WTC11 (cell line): Measurements from ENCODE around the gene CLK2. TPM values are rescaled to one million over a fixed set of nuclear protein-coding genes. Genes with fewer than 3 reads are reported as not detected.

Experiments used
- ESRRA ChIP-seq: sonication (generic); formaldehyde crosslinking; IDR thresholded peaks from 2 replicates; pipeline ENCODE4 v1.8.1; 2022; ENCODE audit warnings: mild to moderate bottlenecking, missing genetic modification reagents, borderline replicate concordance
- FOXJ3 ChIP-seq: sonication (generic); formaldehyde crosslinking; IDR thresholded peaks from 2 replicates; pipeline ENCODE4 v1.9.0; 2021; ENCODE audit warnings: missing genetic modification reagents, mild to moderate bottlenecking, borderline replicate concordance
- FOXK1 ChIP-seq: sonication (generic); formaldehyde crosslinking; IDR thresholded peaks from 2 replicates; pipeline ENCODE4 v1.8.0; 2022; ENCODE audit warnings: mild to moderate bottlenecking, moderate library complexity, missing genetic modification reagents
- GABPB1 ChIP-seq: sonication (generic); formaldehyde crosslinking; IDR thresholded peaks from 2 replicates; pipeline ENCODE4 v1.8.1; 2023; ENCODE audit warnings: mild to moderate bottlenecking, missing genetic modification reagents
- NFYB ChIP-seq: sonication (generic); formaldehyde crosslinking; conservative IDR thresholded peaks from 2 replicates; pipeline ENCODE4 v1.8.0; 2022; ENCODE audit warnings: low read depth, missing genetic modification reagents
- NR1H2 ChIP-seq: sonication (generic); formaldehyde crosslinking; IDR thresholded peaks from 2 replicates; pipeline ENCODE4 v1.9.0; 2021; ENCODE audit warnings: mild to moderate bottlenecking, moderate library complexity, missing genetic modification reagents
- NR2C2 ChIP-seq: sonication (generic); formaldehyde crosslinking; IDR thresholded peaks from 2 replicates; pipeline ENCODE4 v1.8.0; 2022; ENCODE audit warnings: mild to moderate bottlenecking, missing genetic modification reagents
- PRRX2 ChIP-seq: fragments of 250-450 bp; sonication (Bioruptor Pico); IDR thresholded peaks from 2 replicates; pipeline ENCODE4 v1.8.0; 2021; ENCODE audit warnings: mild to moderate bottlenecking
- SMAD3 ChIP-seq: sonication (generic); formaldehyde crosslinking; IDR thresholded peaks from 2 replicates; pipeline ENCODE4 v1.8.0; 2022; ENCODE audit warnings: missing genetic modification reagents, mild to moderate bottlenecking, borderline replicate concordance
- SP1 ChIP-seq: sonication (generic); formaldehyde crosslinking; conservative IDR thresholded peaks from 2 replicates; pipeline ENCODE4 v1.8.1; 2022; ENCODE audit warnings: missing genetic modification reagents
- TEAD4 ChIP-seq: sonication (generic); formaldehyde crosslinking; IDR thresholded peaks from 2 replicates; pipeline ENCODE4 v1.8.0; 2022; ENCODE audit warnings: mild to moderate bottlenecking, missing genetic modification reagents
- ZBTB21 ChIP-seq: sonication (generic); formaldehyde crosslinking; IDR thresholded peaks from 2 replicates; pipeline ENCODE4 v1.8.1; 2023; ENCODE audit warnings: mild to moderate bottlenecking, missing genetic modification reagents, borderline replicate concordance
- ZNF416 ChIP-seq: fragments of 250-450 bp; sonication (Bioruptor Pico); IDR thresholded peaks from 2 replicates; pipeline ENCODE4 v1.9.0; 2021; ENCODE audit warnings: mild to moderate bottlenecking, inconsistent platforms
- ZNF423 ChIP-seq: fragments of 250-450 bp; sonication (Bioruptor Pico); IDR thresholded peaks from 2 replicates; pipeline ENCODE4 v2.1.2; 2022; ENCODE audit warnings: mild to moderate bottlenecking, moderate library complexity
- ZNF671 ChIP-seq: fragments of 250-450 bp; sonication (Bioruptor Pico); IDR thresholded peaks from 2 replicates; pipeline ENCODE4 v1.8.0; 2021; ENCODE audit warnings: mild to moderate bottlenecking
- total RNA-seq: library from RNA; stranded (reverse); gene quantifications from 3 replicates; pipeline ENCODE4 v1.2.3, GENCODE V29; 2021
- TF ChIP-seq, protein P1 (sequence below): fragments of 250-450 bp; sonication (Bioruptor Pico); IDR thresholded peaks from 2 replicates; pipeline ENCODE4 v1.9.0; 2021; ENCODE audit warnings: mild to moderate bottlenecking, borderline replicate concordance
- TF ChIP-seq, protein P2 (sequence below): sonication (generic); formaldehyde crosslinking; IDR thresholded peaks from 2 replicates; pipeline ENCODE4 v1.8.1; 2023; ENCODE audit warnings: mild to moderate bottlenecking, missing genetic modification reagents
- TF ChIP-seq, protein P3 (sequence below): sonication (generic); formaldehyde crosslinking; IDR thresholded peaks from 2 replicates; pipeline ENCODE4 v1.8.0; 2023; ENCODE audit warnings: missing genetic modification reagents, mild to moderate bottlenecking, borderline replicate concordance
- TF ChIP-seq, protein P4 (sequence below): sonication (generic); formaldehyde crosslinking; IDR thresholded peaks from 2 replicates; pipeline ENCODE4 v1.8.1; 2022; ENCODE audit warnings: mild to moderate bottlenecking, moderate library complexity, missing genetic modification reagents
- TF ChIP-seq, protein P5 (sequence below): fragments of 250-450 bp; sonication (Bioruptor Pico); IDR thresholded peaks from 2 replicates; pipeline ENCODE4 v1.8.0; 2021; ENCODE audit warnings: mild to moderate bottlenecking
- TF ChIP-seq, protein P6 (sequence below): sonication (generic); formaldehyde crosslinking; IDR thresholded peaks from 2 replicates; pipeline ENCODE4 v1.8.1; 2022; ENCODE audit warnings: low read depth, mild to moderate bottlenecking, moderate library complexity, missing genetic modification reagents, borderline replicate concordance
- TF ChIP-seq, protein P7 (sequence below): sonication (generic); formaldehyde crosslinking; IDR thresholded peaks from 2 replicates; pipeline ENCODE4 v1.8.1; 2023; ENCODE audit warnings: mild to moderate bottlenecking, moderate library complexity, missing genetic modification reagents

CLK2 gene
- total RNA-seq, 1 experiment from 2014 or later = 74.4 TPM

DNA sequence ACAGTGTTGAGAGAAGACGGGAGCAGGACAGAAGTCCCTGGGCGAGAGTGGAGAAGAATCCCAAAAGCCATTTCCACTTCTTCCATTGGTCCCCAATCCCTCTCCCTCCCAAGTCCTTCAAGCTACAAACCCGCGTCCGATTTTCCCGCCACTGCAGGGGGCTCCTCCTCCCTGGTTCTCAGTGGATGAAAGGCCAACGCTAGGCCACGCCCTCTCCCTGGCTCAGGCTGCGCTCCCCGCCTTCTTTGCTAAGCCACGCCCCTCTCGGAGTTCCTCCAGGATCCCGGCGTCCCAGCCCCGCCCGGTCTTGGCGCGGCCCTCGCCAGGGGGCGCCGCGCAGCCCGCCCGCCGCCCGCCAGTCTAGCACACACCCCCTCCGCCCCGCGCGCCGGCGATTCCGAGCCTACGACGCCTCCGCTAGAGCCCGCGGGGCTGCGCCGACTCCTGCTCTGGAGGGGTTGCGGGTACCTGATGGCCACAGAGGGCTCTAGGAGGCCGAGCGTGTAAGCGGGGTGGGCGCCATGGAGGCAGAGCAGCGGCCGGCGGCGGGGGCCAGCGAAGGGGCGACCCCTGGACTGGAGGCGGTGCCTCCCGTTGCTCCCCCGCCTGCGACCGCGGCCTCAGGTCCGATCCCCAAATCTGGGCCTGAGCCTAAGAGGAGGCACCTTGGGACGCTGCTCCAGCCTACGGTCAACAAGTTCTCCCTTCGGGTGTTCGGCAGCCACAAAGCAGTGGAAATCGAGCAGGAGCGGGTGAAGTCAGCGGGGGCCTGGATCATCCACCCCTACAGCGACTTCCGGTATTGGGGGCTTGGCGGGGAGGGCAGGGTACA, 4.0 kb upstream of the CLK2 start, which contains the start of gene HCN3 (continued):
- TF ChIP-seq, protein P1, sequence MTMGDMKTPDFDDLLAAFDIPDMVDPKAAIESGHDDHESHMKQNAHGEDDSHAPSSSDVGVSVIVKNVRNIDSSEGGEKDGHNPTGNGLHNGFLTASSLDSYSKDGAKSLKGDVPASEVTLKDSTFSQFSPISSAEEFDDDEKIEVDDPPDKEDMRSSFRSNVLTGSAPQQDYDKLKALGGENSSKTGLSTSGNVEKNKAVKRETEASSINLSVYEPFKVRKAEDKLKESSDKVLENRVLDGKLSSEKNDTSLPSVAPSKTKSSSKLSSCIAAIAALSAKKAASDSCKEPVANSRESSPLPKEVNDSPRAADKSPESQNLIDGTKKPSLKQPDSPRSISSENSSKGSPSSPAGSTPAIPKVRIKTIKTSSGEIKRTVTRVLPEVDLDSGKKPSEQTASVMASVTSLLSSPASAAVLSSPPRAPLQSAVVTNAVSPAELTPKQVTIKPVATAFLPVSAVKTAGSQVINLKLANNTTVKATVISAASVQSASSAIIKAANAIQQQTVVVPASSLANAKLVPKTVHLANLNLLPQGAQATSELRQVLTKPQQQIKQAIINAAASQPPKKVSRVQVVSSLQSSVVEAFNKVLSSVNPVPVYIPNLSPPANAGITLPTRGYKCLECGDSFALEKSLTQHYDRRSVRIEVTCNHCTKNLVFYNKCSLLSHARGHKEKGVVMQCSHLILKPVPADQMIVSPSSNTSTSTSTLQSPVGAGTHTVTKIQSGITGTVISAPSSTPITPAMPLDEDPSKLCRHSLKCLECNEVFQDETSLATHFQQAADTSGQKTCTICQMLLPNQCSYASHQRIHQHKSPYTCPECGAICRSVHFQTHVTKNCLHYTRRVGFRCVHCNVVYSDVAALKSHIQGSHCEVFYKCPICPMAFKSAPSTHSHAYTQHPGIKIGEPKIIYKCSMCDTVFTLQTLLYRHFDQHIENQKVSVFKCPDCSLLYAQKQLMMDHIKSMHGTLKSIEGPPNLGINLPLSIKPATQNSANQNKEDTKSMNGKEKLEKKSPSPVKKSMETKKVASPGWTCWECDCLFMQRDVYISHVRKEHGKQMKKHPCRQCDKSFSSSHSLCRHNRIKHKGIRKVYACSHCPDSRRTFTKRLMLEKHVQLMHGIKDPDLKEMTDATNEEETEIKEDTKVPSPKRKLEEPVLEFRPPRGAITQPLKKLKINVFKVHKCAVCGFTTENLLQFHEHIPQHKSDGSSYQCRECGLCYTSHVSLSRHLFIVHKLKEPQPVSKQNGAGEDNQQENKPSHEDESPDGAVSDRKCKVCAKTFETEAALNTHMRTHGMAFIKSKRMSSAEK (CRISPR knock-in tag) = no peak
- TF ChIP-seq ZNF671 (CRISPR knock-in tag) (no peak), SMAD3 (no peak), GABPB1 (CRISPR knock-in tag) (no peak), NR1H2 (CRISPR knock-in tag) (no peak), ZNF423 (CRISPR knock-in tag) (no peak), ZBTB21 (CRISPR knock-in tag) (peak; percentile 9; the same call in 1 of the 2 replicates), ZNF416 (CRISPR knock-in tag) (no peak), NFYB (no peak), PRRX2 (CRISPR knock-in tag) (no peak), ESRRA (CRISPR knock-in tag) (no peak), SP1 (CRISPR knock-in tag) (peak; percentile 84), NR2C2 (no peak), FOXK1 (CRISPR knock-in tag) (peak; percentile 42; the same call in 1 of the 2 replicates), TEAD4 (CRISPR knock-in tag) (no peak), FOXJ3 (CRISPR knock-in tag) (no peak)
- TF ChIP-seq, protein P2, sequence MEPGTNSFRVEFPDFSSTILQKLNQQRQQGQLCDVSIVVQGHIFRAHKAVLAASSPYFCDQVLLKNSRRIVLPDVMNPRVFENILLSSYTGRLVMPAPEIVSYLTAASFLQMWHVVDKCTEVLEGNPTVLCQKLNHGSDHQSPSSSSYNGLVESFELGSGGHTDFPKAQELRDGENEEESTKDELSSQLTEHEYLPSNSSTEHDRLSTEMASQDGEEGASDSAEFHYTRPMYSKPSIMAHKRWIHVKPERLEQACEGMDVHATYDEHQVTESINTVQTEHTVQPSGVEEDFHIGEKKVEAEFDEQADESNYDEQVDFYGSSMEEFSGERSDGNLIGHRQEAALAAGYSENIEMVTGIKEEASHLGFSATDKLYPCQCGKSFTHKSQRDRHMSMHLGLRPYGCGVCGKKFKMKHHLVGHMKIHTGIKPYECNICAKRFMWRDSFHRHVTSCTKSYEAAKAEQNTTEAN (CRISPR knock-in tag) = no peak
- TF ChIP-seq, protein P3, sequence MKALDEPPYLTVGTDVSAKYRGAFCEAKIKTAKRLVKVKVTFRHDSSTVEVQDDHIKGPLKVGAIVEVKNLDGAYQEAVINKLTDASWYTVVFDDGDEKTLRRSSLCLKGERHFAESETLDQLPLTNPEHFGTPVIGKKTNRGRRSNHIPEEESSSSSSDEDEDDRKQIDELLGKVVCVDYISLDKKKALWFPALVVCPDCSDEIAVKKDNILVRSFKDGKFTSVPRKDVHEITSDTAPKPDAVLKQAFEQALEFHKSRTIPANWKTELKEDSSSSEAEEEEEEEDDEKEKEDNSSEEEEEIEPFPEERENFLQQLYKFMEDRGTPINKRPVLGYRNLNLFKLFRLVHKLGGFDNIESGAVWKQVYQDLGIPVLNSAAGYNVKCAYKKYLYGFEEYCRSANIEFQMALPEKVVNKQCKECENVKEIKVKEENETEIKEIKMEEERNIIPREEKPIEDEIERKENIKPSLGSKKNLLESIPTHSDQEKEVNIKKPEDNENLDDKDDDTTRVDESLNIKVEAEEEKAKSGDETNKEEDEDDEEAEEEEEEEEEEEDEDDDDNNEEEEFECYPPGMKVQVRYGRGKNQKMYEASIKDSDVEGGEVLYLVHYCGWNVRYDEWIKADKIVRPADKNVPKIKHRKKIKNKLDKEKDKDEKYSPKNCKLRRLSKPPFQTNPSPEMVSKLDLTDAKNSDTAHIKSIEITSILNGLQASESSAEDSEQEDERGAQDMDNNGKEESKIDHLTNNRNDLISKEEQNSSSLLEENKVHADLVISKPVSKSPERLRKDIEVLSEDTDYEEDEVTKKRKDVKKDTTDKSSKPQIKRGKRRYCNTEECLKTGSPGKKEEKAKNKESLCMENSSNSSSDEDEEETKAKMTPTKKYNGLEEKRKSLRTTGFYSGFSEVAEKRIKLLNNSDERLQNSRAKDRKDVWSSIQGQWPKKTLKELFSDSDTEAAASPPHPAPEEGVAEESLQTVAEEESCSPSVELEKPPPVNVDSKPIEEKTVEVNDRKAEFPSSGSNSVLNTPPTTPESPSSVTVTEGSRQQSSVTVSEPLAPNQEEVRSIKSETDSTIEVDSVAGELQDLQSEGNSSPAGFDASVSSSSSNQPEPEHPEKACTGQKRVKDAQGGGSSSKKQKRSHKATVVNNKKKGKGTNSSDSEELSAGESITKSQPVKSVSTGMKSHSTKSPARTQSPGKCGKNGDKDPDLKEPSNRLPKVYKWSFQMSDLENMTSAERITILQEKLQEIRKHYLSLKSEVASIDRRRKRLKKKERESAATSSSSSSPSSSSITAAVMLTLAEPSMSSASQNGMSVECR (CRISPR knock-in tag) = peak; percentile 36; the same call in 1 of the 2 replicates
- TF ChIP-seq, protein P4, sequence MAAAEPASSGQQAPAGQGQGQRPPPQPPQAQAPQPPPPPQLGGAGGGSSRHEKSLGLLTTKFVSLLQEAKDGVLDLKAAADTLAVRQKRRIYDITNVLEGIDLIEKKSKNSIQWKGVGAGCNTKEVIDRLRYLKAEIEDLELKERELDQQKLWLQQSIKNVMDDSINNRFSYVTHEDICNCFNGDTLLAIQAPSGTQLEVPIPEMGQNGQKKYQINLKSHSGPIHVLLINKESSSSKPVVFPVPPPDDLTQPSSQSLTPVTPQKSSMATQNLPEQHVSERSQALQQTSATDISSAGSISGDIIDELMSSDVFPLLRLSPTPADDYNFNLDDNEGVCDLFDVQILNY (CRISPR knock-in tag) = peak; percentile 96
- TF ChIP-seq, protein P5, sequence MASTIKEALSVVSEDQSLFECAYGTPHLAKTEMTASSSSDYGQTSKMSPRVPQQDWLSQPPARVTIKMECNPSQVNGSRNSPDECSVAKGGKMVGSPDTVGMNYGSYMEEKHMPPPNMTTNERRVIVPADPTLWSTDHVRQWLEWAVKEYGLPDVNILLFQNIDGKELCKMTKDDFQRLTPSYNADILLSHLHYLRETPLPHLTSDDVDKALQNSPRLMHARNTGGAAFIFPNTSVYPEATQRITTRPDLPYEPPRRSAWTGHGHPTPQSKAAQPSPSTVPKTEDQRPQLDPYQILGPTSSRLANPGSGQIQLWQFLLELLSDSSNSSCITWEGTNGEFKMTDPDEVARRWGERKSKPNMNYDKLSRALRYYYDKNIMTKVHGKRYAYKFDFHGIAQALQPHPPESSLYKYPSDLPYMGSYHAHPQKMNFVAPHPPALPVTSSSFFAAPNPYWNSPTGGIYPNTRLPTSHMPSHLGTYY = no peak
- TF ChIP-seq, protein P6, sequence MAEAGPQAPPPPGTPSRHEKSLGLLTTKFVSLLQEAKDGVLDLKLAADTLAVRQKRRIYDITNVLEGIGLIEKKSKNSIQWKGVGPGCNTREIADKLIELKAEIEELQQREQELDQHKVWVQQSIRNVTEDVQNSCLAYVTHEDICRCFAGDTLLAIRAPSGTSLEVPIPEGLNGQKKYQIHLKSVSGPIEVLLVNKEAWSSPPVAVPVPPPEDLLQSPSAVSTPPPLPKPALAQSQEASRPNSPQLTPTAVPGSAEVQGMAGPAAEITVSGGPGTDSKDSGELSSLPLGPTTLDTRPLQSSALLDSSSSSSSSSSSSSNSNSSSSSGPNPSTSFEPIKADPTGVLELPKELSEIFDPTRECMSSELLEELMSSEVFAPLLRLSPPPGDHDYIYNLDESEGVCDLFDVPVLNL = peak; percentile 93
- TF ChIP-seq, protein P7, sequence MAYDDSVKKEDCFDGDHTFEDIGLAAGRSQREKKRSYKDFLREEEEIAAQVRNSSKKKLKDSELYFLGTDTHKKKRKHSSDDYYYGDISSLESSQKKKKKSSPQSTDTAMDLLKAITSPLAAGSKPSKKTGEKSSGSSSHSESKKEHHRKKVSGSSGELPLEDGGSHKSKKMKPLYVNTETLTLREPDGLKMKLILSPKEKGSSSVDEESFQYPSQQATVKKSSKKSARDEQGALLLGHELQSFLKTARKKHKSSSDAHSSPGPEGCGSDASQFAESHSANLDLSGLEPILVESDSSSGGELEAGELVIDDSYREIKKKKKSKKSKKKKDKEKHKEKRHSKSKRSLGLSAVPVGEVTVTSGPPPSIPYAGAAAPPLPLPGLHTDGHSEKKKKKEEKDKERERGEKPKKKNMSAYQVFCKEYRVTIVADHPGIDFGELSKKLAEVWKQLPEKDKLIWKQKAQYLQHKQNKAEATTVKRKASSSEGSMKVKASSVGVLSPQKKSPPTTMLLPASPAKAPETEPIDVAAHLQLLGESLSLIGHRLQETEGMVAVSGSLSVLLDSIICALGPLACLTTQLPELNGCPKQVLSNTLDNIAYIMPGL (CRISPR knock-in tag) = peak; percentile 84; the same call in 1 of the 2 replicates
